Spleen (tissue), 11 donors: ENCODE data around the gene STX8. TPM values are rescaled to one million over a fixed set of nuclear protein-coding genes. Genes with fewer than 3 reads are reported as not detected.
A peak's percentile ranks its signal among the peaks of the same experiment; 100 is the strongest.
"Not testable (repeated sequence)": the region's sequence is repeated elsewhere in the genome, so short reads cannot be mapped to it uniquely, and the experiment has no call there.

Experiments used
- DNase-seq: peaks from one replicate; pipeline ENCODE4 v3.0.0-alpha.2; 2020
- H3K27ac ChIP-seq, 8 donors: fragments of 200-600 bp; sonication (generic) in 7 of 8; 1 replicate in 4 of 8; 2 replicates in 4 of 8; pipeline versions ENCODE4 v1.5.0 to v1.8.0; 2016 to 2021; ENCODE audit warnings: inconsistent platforms in 4 of 8, mild to moderate bottlenecking in 4 of 8, moderate library complexity in 1 of 8
- H3K27me3 ChIP-seq, 7 donors: fragments of 200-600 bp; sonication (generic) in 6 of 7; replicated peaks in 1 of 7; 1 replicate in 4 of 7; 2 replicates in 3 of 7; pipeline versions ENCODE4 v1.5.0 to v1.8.0; 2016 to 2021; ENCODE audit warnings: inconsistent platforms in 3 of 7, mild to moderate bottlenecking in 1 of 7
- H3K36me3 ChIP-seq, 6 donors: fragments of 200-600 bp; sonication (generic) in 5 of 6; 1 replicate in 4 of 6; 2 replicates in 2 of 6; pipeline versions ENCODE4 v1.5.0 to v1.8.0; 2016 to 2021; ENCODE audit warnings: inconsistent platforms in 2 of 6
- H3K4me1 ChIP-seq, 6 donors: fragments of 200-600 bp; sonication (generic) in 5 of 6; 1 replicate in 3 of 6; 2 replicates in 3 of 6; pipeline versions ENCODE4 v1.5.0 to v1.8.0; 2016 to 2021; ENCODE audit warnings: inconsistent platforms in 3 of 6
- H3K4me3 ChIP-seq, 8 donors: fragments of 200-600 bp; sonication (generic) in 7 of 8; 1 replicate in 4 of 8; 2 replicates in 4 of 8; pipeline versions ENCODE4 v1.5.0 to v1.8.0; 2016 to 2021; ENCODE audit warnings: inconsistent platforms in 4 of 8, mild to moderate bottlenecking in 4 of 8, moderate library complexity in 2 of 8
- H3K9me3 ChIP-seq, 8 donors: fragments of 200-600 bp; sonication (generic) in 7 of 8; 1 replicate in 4 of 8; 2 replicates in 4 of 8; pipeline versions ENCODE4 v1.5.0 to v1.8.0; 2016 to 2021; ENCODE audit warnings: inconsistent platforms in 4 of 8
- CTCF ChIP-seq, 11 experiments: fragments of 200-600 bp in 7 of 11; fragments of 450-650 bp in 4 of 11; sonication (generic) in 4 of 11; IDR thresholded peaks in 8 of 11; conservative IDR thresholded peaks in 3 of 11; 1 replicate in 7 of 11; 2 replicates in 4 of 11; pipeline versions ENCODE4 v1.4.0 to v1.8.0; 2016 to 2021; ENCODE audit warnings: antibody characterized with exemption in 11 of 11, inconsistent platforms in 4 of 11, mild to moderate bottlenecking in 1 of 11
- POLR2A ChIP-seq, 3 donors: fragments of 450-650 bp; IDR thresholded peaks; one replicate each; pipeline ENCODE4 v1.5.1; 2017; ENCODE audit warnings: antibody characterized with exemption in 3 of 3, mild to moderate bottlenecking in 1 of 3
- POLR2AphosphoS5 ChIP-seq, 3 donors: sonication (generic); formaldehyde crosslinking; IDR thresholded peaks; one replicate each; pipeline ENCODE4 v1.5.1; 2017; ENCODE audit warnings: antibody characterized with exemption in 3 of 3
- whole genome bisulfite sequencing, 5 donors: extraction: QIAGEN DNeasy Blood & Tissue Kit in 3 of 5; methylation state at CpG; one replicate each; pipeline versions ENCODE4 v1.1.5 to v1.1.7; 2013 to 2018; 5-methylcytosine and 5-hydroxymethylcytosine counted together
- intact Hi-C: fragments of 100-400 bp; cut with DNase I; formaldehyde crosslinking; loops from one replicate; pipeline ENCODE4 v1.15.0; 2023; ENCODE audit warnings: low total_unique reads
- polyA plus RNA-seq, 3 donors: library from polyadenylated mRNA; stranded (reverse); fragments of 200-250 nt; gene quantifications; one replicate each; pipeline ENCODE4 v1.2.1, GENCODE V29; 2013
- total RNA-seq, 7 donors: library from RNA; depleted of rRNA in 3 of 7; stranded (reverse); fragments of >200 nt in 3 of 7; fragmentation: NEBNext Ultra II Directional in 4 of 7; extraction: Animal tissue kit (Norgen Biotek cat#: 25700) in 4 of 7; gene quantifications; one replicate each; pipeline versions ENCODE4 v1.1.0 to v1.2.1, GENCODE V29; 2016 to 2021
- donor health status: healthy with polysubstance abuse.
- donor health status: DM: no; HTN: no; CAD: no; lungs with moderate emphysema.
- donor health status: DM: no; HTN: no; CAD: no.
- donor health status: Bipolar disorder and iron deficiency.
- donor health status: healthy.
- donor health status: DM: no; HTN: no; CAD: no.
- donor health status: DM: yes; HTN: yes; CAD: no.

STX8 gene
- total and polyA plus RNA-seq, 10 donors: 37.3 to 59.8 (median 48.9) TPM

GRCh38 chr17:9266031-9266680 lies 309.5 kb downstream of the STX8 start:
- H3K27ac ChIP-seq: no peak overlapping the region
- 90 to 94% (median 92%) methylated on average over 14 of the region's 14 CpGs for WGBS, 5 donors
- H3K4me1 ChIP-seq: no peaks in the 10 kb centered on the region
- intact Hi-C loops: no loop called here
- DNase-seq: peak; percentile 27
- peaks cover 0 to 36% (median 0%) of the 10 kb centered on the region in 6 donors for H3K36me3 ChIP-seq
- TF ChIP-seq POLR2A (IDR thresholded peaks at IDR 0.05) (no peak), CTCF (IDR thresholded peaks at IDR 0.05 in 8 of 11, conservative IDR thresholded peaks at IDR 0.05 in 3 of 11) (no peak), POLR2AphosphoS5 (IDR thresholded peaks at IDR 0.05) (no peak)
- peaks cover 0 to 6% (median 0%) of the 10 kb centered on the region in 8 donors for H3K9me3 ChIP-seq
- no peak overlapping the region for H3K4me3 ChIP-seq
- no peaks in the 10 kb centered on the region for H3K27me3 ChIP-seq

DNA sequence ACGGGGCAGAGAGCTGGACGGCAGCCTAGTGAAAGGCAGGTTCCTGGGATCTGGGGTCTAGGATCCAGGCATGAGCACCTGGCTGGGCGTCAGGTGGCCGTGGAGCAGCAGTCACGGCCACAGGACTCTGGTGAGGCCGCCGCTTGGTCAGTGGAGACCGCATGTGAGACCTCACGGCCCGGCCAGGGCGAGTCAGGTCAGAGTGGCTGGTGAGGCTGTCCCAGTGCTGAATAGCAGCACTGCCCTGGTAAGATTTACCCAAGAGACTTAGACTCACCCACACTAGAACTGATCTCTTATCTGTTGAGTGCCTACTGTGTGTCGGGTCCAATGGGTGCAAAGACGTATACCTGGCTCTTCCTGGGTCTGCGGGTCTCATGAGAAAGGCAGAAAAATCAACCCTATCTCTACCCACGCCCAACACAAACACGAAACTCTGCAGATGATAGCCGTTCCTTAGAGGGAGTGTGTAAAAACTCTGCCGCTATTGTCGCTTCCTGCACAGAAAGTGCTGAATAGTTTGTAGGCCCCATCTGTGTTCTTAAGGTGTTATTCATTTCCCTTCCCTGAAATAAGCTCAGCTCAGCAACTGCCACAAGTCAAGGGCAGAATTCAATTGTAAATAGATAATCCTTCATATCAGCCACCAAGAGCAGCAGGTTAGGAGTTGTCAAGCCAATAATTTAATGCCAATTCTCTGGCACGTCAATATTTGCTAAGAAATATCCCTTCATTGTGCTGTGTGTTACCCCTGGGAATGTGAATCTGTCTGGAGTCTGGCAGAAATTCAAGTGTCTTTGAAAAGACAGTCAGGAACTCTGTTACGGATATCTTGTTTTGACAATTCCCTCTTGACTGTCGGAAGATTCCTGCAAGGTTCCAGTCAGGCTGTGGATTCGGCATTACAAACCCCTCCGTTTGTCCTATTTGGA lies 314.3 kb downstream of the STX8 start:
- Histone ChIP-seq H3K36me3 (peaks cover 0 to 15% (median 0%) of the 10 kb centered on the region in 6 donors), H3K27me3 (no peaks in the 10 kb centered on the region), H3K4me3 (no peak overlapping the region), H3K4me1 (peaks cover 0 to 23% (median 6%) of the 10 kb centered on the region in 6 donors), H3K27ac (no peak overlapping the region), H3K9me3 (peaks cover 0 to 6% (median 0%) of the 10 kb centered on the region in 8 donors)
- no peak for TF ChIP-seq CTCF (IDR thresholded peaks at IDR 0.05 in 8 of 11, conservative IDR thresholded peaks at IDR 0.05 in 3 of 11)
- TF ChIP-seq POLR2AphosphoS5 (IDR thresholded peaks at IDR 0.05): no peak
- TF ChIP-seq POLR2A (IDR thresholded peaks at IDR 0.05): no peak
- WGBS, 5 donors: 71 to 81% (median 77%) methylated on average over 24 of the region's 24 CpGs
- intact Hi-C loops: no loop called here
- no peak for DNase-seq

- TF ChIP-seq POLR2A (IDR thresholded peaks at IDR 0.05): no peak
- TF ChIP-seq POLR2AphosphoS5 (IDR thresholded peaks at IDR 0.05): peak in 2 of 3 donors; percentile 33 to 50
- Histone ChIP-seq H3K27ac (no peak overlapping the region), H3K9me3 (peaks cover 0 to 6% (median 0%) of the 10 kb centered on the region in 8 donors), H3K4me1 (peaks cover 0 to 23% (median 7%) of the 10 kb centered on the region in 6 donors), H3K27me3 (no peaks in the 10 kb centered on the region), H3K4me3 (no peak overlapping the region), H3K36me3 (peaks cover 0 to 8% (median 0%) of the 10 kb centered on the region in 6 donors)
- DNase-seq: no peak
- 58 to 83% (median 72%) methylated on average over 10 of the region's 10 CpGs for WGBS, 5 donors
- intact Hi-C loops: no loop called here
Measured at GRCh38 chr17:9259419-9259818, 316.2 kb downstream of the STX8 start.

GRCh38 chr17:9258115-9259015 lies 317.3 kb downstream of the STX8 start:
- H3K4me1 ChIP-seq: peaks cover 0 to 23% (median 7%) of the 10 kb centered on the region in 6 donors
- no peak for TF ChIP-seq POLR2AphosphoS5 (IDR thresholded peaks at IDR 0.05)
- no peak for TF ChIP-seq CTCF (IDR thresholded peaks at IDR 0.05 in 8 of 11, conservative IDR thresholded peaks at IDR 0.05 in 3 of 11)
- TF ChIP-seq POLR2A (IDR thresholded peaks at IDR 0.05): no peak
- intact Hi-C loops: no loop called here
- no peaks in the 10 kb centered on the region for H3K36me3 ChIP-seq
- 79 to 83% (median 82%) methylated on average over 15 of the region's 15 CpGs for WGBS, 5 donors
- no peak for DNase-seq
- H3K9me3 ChIP-seq: no peaks in the 10 kb centered on the region
- no peak overlapping the region for H3K4me3 ChIP-seq
- H3K27me3 ChIP-seq: no peaks in the 10 kb centered on the region
- no peak overlapping the region for H3K27ac ChIP-seq

DNA sequence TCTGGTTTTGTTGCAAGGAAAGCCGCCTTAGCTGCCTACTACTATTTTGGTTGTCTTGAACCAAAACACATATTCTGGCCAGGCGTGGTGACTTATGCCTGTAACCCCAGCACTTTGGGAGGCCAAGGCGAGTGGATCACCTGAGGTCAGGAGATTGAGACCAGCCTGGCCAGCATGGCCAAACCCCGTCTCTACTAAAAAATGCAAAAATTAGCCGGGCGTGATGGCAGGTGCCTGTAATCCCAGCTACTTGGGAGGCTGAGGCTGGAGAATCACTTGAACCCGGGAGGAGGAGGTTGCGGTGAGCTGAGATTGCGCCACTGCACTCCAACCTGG lies 318.0 kb downstream of the STX8 start:
- H3K27ac ChIP-seq, H3K36me3 ChIP-seq, H3K27me3 ChIP-seq, intact Hi-C loops, DNase-seq, H3K9me3 ChIP-seq, H3K4me3 ChIP-seq: not testable (repeated sequence)
- peaks cover 0 to 23% (median 7%) of the 10 kb centered on the region in 6 donors for H3K4me1 ChIP-seq
- 90 to 97% (median 93%) methylated on average over 9 of the region's 9 CpGs for WGBS, 5 donors
